Colonic mucosa (tissue), 4 donors: ENCODE results near the gene ARSA. TPM values are rescaled to one million over a fixed set of nuclear protein-coding genes. Genes with fewer than 3 reads are reported as not detected.

Source experiments
- DNase-seq: peaks from one replicate; pipeline ENCODE4 v3.0.0-alpha.2; 2020
- H3K27ac ChIP-seq: fragments of 200-600 bp; one replicate; pipeline ENCODE4 v1.8.0; 2021
- H3K27me3 ChIP-seq: fragments of 200-600 bp; one replicate; pipeline ENCODE4 v1.8.0; 2021
- H3K36me3 ChIP-seq: fragments of 200-600 bp; one replicate; pipeline ENCODE4 v1.8.0; 2021
- H3K4me1 ChIP-seq: fragments of 200-600 bp; one replicate; pipeline ENCODE4 v1.8.0; 2021; ENCODE audit warnings: mild to moderate bottlenecking
- H3K4me3 ChIP-seq: fragments of 200-600 bp; one replicate; pipeline ENCODE4 v1.8.0; 2021
- H3K9ac ChIP-seq, 2 donors: one replicate each; pipeline ENCODE4 v1.7.0; 2013; ENCODE audit warnings: control low read depth in 2 of 2, low read depth in 2 of 2, low read length in 2 of 2
- H3K9me3 ChIP-seq: fragments of 200-600 bp; one replicate; pipeline ENCODE4 v1.8.0; 2021
- intact Hi-C: fragments of 100-400 bp; cut with DNase I; formaldehyde crosslinking; loops from one replicate; pipeline ENCODE4 v1.14.1; 2022
- total RNA-seq, 2 donors: library from RNA; stranded (reverse); fragmentation: NEBNext Ultra II Directional in 1 of 2; extraction: Animal tissue kit (Norgen Biotek cat#: 25700) in 1 of 2; gene quantifications; one replicate each; pipeline ENCODE4 v1.2.1, GENCODE V29; 2021
- TF ChIP-seq, protein P1 (sequence below): fragments of 200-600 bp; IDR thresholded peaks from one replicate; pipeline ENCODE4 v1.8.0; 2022; ENCODE audit warnings: antibody characterized with exemption, mild to moderate bottlenecking
- donor health status: healthy.
- donor health status: DM: no; HTN: no; CAD: no.
- donor health status: DM: no; HTN: no; CAD: no.

The ARSA gene
- total RNA-seq, 2 donors from 2014 or later: 40.6 to 61.0 TPM

DNA sequence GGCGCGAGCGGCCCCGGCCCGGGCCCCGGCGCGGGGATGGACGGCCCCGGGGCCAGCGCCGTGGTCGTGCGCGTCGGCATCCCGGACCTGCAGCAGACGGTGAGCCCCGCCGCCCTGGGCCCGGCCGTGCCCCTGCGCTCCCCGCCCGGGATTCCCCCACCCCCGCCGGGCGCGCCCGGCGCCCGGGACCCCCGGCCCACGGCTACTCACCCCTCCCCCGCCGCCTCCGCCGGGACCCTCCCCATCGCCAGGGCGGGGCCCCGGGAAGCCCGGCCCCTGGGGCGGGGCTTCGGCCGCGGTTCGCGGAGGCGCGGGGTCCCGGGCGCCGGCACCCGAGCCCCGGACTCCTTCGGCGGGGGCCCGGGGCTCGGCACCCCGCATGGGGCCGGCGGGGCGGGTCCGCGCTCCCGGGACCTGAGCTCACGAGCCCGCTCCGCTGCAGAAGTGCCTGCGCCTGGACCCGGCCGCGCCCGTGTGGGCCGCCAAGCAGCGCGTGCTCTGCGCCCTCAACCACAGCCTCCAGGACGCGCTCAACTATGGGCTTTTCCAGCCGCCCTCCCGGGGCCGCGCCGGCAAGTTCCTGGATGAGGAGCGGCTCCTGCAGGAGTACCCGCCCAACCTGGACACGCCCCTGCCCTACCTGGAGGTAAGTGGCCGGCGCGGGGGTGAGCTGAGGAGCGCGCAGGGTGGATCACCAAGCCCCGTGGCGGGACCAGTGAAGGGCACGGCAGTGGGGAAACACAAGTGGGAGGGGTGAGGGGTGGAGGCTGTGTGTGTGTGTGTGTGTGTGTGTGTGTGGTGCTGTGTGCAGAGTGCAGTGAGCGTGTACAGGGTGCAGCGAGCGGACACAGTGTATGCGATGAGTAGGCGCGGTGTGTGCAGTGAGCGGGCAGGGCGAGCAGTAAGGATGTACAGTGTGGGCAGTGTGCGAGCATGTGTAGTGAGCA, 46.9 kb upstream of the ARSA start:
- peak overlapping the region in 1 of 2 donors; percentile 43 for H3K9ac ChIP-seq
- peak overlapping the region; percentile 27 for H3K4me3 ChIP-seq

DNA sequence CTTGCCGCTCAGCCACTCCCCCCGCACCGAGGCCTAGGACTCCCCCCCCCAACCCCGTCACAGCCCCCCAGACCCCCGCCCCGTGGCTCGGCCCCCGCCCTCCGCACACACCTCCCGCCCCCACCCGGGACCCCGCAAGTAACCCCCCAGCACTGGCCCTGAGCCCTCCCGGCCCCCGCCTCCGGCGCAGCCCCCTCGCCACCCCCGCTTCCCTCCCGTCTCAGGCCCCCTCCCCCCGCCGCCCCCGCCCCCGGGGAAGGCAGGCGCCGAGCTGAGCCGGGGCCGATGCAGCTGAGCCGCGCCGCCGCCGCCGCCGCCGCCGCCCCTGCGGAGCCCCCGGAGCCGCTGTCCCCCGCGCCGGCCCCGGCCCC, 46.2 kb upstream of the ARSA start:
- peaks cover 19% of the 10 kb centered on the region for H3K27me3 ChIP-seq
- DNase-seq: no peak
- H3K9me3 ChIP-seq: no peaks in the 10 kb centered on the region
- H3K4me1 ChIP-seq: no peaks in the 10 kb centered on the region
- no peak overlapping the region for H3K9ac ChIP-seq
- TF ChIP-seq, protein P1, sequence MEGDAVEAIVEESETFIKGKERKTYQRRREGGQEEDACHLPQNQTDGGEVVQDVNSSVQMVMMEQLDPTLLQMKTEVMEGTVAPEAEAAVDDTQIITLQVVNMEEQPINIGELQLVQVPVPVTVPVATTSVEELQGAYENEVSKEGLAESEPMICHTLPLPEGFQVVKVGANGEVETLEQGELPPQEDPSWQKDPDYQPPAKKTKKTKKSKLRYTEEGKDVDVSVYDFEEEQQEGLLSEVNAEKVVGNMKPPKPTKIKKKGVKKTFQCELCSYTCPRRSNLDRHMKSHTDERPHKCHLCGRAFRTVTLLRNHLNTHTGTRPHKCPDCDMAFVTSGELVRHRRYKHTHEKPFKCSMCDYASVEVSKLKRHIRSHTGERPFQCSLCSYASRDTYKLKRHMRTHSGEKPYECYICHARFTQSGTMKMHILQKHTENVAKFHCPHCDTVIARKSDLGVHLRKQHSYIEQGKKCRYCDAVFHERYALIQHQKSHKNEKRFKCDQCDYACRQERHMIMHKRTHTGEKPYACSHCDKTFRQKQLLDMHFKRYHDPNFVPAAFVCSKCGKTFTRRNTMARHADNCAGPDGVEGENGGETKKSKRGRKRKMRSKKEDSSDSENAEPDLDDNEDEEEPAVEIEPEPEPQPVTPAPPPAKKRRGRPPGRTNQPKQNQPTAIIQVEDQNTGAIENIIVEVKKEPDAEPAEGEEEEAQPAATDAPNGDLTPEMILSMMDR: no peak
- H3K36me3 ChIP-seq: no peaks in the 10 kb centered on the region
- intact Hi-C loops: no loop called here
- H3K27ac ChIP-seq: no peak overlapping the region
- H3K4me3 ChIP-seq: no peak overlapping the region

More for the DNA sequence above, 46.9 kb upstream of the ARSA start:
- Histone ChIP-seq H3K27ac (no peak overlapping the region), H3K9me3 (no peaks in the 10 kb centered on the region), H3K36me3 (no peaks in the 10 kb centered on the region), H3K4me1 (no peaks in the 10 kb centered on the region), H3K27me3 (peaks cover 19% of the 10 kb centered on the region)
- TF ChIP-seq, protein P1: no peak
- peak; percentile 84 for DNase-seq
- intact Hi-C loops: no loop called here

DNA sequence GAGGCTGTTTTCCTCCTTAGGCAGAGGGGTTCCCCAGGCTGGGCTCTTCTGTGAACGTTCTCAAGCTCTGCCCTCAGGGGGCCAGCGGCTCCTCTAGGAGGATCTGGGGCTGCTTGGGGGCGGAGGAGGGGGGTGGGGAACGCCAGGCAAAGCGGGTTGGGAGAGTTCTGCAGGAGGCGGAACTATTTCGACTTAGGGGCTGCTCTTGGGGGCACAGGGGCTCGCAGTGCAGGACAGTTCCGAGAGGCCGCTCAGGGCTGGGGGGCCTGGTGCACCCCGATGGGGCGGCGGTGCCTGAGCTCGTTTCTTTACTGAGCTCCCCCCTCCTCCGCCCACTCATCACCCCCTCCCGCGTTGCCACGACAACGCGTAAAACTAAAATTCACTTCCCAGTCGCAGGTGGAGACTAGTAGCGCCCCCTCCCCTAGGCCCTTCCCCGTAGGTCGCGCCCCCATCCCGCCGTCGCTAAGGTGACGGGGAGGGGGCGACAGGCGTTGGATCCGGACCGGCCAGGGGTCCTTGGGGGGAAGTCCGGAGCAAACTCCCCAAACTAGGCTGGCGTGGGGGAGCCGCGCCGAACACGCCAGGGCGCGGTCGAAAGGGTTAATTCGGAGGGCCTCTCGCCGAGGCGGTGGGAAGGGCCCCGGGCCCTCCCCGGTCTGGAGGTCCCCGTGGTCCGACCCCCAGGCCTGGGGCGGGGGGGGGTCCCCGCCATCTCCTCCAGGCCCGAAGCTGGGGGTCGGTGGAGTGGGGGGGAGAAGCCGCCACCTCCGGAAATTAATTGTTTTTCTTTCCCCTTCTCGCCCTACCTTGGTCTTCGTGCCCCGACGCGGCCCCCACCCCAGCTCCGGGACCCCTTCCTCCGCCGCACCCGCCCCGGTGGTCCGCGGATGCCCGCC, 45.5 kb upstream of the ARSA start:
- Histone ChIP-seq H3K9me3 (no peaks in the 10 kb centered on the region), H3K36me3 (no peaks in the 10 kb centered on the region), H3K27me3 (peaks cover 19% of the 10 kb centered on the region), H3K9ac (no peak overlapping the region), H3K27ac (no peak overlapping the region), H3K4me1 (no peaks in the 10 kb centered on the region), H3K4me3 (peak overlapping the region; percentile 9)
- intact Hi-C loops: no loop called here
- TF ChIP-seq, protein P1: no peak
- DNase-seq: no peak

DNA sequence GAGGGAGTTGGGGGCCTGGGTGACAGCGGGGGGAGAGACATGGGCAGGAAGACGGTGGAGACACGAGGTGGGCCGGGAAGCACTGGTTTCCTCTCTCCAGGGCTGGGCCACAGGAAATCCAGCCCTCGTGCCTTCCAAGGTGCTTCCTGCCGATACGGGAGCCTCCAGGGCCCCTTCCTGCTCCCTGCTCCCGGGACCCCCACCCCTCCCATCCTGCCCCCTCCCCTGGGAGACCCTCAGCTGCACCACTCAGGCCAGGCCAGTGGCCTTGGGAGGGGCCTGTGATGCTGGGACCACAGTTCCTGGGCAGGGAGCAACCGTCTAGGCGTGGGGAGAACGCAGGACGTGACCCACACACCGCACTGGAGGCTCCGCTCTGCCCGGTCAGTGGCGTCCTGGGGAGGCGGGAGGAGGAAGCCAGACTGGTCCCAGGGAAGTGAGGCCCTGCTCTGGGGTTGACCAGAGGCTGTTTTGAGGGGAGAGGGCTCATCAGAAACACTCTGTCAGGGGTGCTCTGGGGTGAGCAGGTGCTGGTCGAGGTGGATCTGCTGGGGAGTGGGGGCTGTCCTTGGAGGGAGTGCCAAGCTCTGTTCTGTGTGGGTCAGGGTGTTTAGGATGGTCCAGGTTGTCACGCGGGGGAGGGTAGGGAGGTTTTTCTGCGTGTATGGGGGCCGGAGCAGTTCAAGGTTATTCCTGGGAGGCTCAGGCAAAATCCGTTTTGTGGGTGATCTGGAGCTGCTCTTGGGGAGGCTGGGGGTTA, 44.7 kb upstream of the ARSA start, which contains the start of gene SHANK3:
SHANK3 (plus strand) TSS at position 353 of the 760 bp plus-strand sequence.
- Histone ChIP-seq H3K4me1 (no peaks in the 10 kb centered on the region), H3K27ac (no peak within 1 kb of the TSS), H3K27me3 (peaks cover 19% of the 10 kb centered on the region), H3K4me3 (peak within 1 kb of the TSS; percentile 9), H3K9ac (no peak within 1 kb of the TSS), H3K9me3 (no peaks in the 10 kb centered on the region), H3K36me3 (no peaks in the 10 kb centered on the region)
- DNase-seq: no peak
- intact Hi-C loops: no loop called here
- TF ChIP-seq, protein P1: no peak

DNA sequence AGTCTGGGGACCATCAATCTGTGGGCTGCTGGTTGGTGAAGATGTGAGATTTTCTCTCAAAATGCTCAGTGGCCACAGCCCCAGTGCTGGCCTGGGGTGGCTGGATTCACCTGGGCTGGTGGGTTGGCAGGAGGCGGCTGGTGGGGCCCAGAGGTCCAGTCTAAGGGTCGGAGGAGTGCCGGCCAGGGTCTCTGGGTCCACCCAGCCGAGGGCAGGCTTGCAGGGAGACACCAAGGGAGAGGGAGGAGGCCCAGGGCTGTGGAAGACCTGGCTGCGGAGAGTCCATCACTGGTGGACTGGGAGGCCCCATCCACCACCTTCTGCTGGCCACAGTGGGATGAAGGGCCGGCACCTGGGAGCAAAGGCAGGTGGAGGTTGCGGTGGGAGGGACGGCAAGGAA, 44.1 kb upstream of the ARSA start:
- no peak for DNase-seq
- Histone ChIP-seq H3K36me3 (no peaks in the 10 kb centered on the region), H3K9me3 (no peaks in the 10 kb centered on the region), H3K27me3 (peaks cover 19% of the 10 kb centered on the region), H3K9ac (no peak overlapping the region), H3K4me3 (no peak overlapping the region), H3K4me1 (no peaks in the 10 kb centered on the region), H3K27ac (no peak overlapping the region)
- intact Hi-C loops: no loop called here
- TF ChIP-seq, protein P1: no peak
